HG03442 (cell line): ENCODE data around the gene LILRA2.
"Not testable (repeated sequence)": the region's sequence is repeated elsewhere in the genome, so short reads cannot be mapped to it uniquely, and the experiment has no call there.

Experiments
- ATAC-seq: cut with Tn5 transposase; IDR thresholded peaks from one replicate; pipeline ENCODE4 v1.9.1; 2021; ENCODE audit warnings: mild to moderate bottlenecking, moderate library complexity; ENCODE audit not compliant: unreplicated experiment

LILRA2 gene

GRCh38 chr19:54573330-54573872 lies at the start of gene LILRA2:
TSS of gene LILRA2 (plus strand) at chr19:54573790. CDS start at chr19:54573879, 89 bp downstream.
- no peak for ATAC-seq

DNA sequence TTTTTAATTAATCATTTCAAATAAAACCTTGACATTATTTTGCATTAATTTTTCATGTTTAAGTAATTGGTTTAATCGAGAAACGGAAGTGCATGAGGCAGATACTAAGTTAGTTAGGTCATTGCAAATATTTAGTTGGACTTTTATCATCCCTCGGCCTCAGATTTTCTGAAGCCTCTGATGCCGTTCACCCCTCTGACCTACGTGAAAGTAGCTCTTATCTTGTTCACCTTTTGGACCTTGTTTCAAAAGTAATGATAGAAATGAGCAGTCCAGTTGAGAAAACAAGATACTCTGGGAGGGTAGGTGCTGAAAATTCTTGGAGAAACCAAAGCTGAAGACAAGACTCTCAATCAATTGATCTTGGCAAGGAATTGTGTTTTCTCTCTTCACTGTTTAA lies 48.0 kb upstream of the LILRA2 start:
- no peak for ATAC-seq

DNA sequence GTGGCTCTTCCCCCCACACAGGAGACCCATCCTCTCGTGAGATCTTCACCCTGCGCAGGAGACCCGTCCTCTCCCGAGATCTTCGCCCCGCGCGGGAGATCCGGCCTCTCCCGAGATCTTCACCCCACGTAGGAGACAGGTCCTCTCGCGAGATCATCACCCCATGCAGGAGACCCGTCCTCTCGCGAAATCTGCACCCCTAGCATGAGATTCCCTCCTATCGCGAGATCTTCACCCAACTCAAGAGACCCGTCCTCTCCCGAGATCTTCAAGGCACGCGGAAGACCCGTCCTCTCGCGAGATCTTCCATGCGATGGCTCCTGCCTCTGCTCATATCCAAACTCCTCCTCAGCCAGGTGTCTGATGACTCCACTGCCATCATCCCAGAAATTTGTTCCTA lies 46.6 kb upstream of the LILRA2 start:
- ATAC-seq: no peak

GRCh38 chr19:54530866-54531265 lies 42.7 kb upstream of the LILRA2 start:
- no peak for ATAC-seq

DNA sequence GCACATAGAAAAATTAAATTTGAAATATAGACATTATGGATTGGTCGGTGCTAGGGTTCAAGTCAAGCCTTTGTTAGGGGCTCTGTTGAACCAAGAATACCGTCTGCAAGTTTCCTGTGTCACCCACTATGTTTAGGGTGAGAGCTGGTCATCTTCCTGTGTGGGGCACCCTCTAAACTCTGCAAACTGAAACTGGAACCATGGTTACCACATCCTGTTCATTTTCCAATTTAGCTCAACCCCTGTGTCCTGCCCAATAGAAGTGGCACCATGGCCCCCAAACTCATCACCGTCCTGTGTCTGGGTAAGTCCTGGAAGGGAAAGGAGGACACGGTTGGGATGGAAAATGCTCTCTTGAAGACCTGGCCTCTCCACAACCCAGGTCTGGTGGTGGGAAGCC lies 41.1 kb upstream of the LILRA2 start:
- ATAC-seq: peak; percentile 64

- ATAC-seq: no peak
These were observed 40.1 kb upstream of the LILRA2 start for GRCh38 chr19:54533476-54533875.

DNA sequence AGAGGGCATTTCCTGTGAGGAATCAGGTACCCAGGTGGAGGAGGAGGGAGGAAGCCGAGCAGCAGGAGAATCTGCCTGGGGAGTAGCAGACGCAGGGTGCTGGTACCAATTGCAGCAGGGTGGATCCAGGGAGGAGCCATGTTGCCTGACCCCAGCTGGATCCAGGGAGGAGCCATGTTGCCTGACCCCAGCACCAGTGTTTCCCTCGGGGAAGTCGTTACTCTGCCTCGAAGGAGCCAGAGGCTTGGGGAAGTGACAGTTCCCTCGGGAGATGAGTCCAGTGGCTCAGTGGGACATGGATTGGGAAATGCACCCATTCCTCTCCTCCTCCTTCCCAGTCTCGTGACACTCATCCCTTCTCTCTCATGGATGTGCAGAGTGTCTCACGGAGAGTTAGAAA lies 39.4 kb upstream of the LILRA2 start:
- no peak for ATAC-seq

DNA sequence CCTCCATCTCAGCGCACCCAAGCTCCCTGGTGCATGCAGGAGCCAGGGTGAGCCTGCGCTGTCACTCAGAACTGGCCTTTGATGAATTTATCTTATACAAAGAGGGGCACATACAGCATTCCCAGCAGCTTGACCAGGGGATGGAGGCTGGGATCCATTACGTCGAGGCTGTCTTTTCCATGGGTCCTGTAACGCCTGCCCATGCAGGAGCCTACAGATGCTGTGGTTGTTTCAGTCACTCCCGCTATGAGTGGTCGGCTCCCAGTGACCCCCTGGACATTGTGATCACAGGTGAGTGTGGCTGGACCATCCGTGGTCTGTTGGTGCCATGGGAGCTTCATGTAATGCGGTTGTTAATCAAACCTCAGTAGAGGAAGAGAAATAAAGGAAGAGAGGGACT lies 38.0 kb upstream of the LILRA2 start:
- ATAC-seq: no peak

- no peak for ATAC-seq
These were observed 36.6 kb upstream of the LILRA2 start for GRCh38 chr19:54536956-54537355.

DNA sequence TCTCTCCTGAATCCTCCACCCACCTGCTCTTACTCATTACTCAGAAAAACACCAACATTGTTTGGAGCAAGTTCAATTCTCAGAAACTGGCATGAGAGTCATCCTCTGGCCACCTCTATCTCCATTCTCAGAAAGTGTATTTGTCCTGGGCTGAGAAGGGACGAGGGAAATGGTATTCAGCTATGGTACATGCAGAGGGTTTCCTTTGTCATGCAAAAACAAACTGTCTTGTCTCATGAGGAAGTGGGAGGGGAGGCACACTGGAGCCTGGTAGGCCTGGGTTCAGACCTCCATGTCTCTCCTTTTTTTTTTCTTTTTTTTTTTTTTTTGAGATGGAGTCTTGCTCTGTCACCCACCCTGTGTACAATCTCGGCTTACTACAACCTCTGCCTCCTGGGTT lies 31.9 kb upstream of the LILRA2 start:
- ATAC-seq: no peak

- ATAC-seq: no peak
These were observed 24.8 kb upstream of the LILRA2 start for GRCh38 chr19:54548806-54549205.

GRCh38 chr19:54549224-54549623 lies 24.4 kb upstream of the LILRA2 start:
- no peak for ATAC-seq

DNA sequence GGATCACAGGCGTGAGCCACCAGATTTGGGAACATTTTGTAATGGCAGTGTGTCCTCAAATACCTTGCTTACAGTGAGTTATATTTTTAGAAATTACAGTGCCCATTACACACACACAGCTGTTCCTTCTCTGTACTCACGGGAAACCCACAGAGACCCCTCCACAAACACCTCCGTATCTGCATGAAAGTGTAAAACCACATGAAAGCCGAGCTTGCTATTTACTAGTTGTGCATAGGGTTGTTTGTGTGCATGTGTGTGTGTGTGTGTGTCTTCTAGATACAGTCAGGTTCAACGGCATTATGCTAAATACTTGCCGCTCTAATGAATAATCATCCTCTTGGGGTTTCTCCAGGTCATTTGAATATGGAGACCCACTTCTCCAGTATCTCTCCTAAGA lies 22.3 kb upstream of the LILRA2 start:
- no peak for ATAC-seq

- ATAC-seq: no peak
These were observed 21.4 kb upstream of the LILRA2 start for GRCh38 chr19:54551950-54552912.

GRCh38 chr19:54552913-54553310 lies 20.7 kb upstream of the LILRA2 start:
- ATAC-seq: no peak

DNA sequence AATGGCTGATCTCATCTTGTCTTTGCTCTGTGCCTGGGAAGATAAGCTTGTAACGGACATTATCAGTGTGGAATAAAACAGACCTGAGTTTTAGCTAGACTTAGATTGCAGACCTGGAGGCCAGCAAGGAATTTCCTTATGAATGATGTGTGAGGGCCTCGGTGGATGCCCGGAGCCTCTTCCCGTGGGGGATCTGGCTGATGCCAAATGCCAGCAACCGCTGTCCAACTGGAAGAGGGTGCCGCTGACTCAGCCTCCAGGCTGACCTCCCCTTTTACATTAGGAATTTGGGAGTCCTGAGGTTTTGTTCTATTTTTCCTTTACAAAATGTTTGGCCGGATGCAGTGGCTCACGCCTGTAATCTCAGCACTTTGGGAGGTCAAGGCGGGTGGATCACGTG lies 19.6 kb upstream of the LILRA2 start:
- no peak for ATAC-seq

DNA sequence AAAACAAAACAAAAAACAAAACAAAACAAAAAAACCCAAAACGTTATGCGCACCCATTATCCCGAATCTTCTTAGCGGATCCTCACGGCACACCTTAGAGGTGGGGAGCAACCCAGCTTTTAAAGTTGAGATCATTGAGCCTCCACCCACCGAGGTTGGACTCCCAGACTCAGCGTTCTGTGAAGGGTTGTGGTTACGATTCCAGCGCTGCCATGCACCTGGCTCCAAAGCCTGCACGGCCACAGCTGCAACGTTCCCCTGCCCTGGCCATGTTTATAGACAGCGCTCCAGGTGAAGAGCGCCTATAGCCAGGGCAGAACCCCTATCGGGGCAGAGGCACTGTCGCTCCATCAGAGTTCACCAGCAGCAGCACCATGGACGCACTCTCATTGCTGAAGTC lies 18.7 kb upstream of the LILRA2 start:
- no peak for ATAC-seq

DNA sequence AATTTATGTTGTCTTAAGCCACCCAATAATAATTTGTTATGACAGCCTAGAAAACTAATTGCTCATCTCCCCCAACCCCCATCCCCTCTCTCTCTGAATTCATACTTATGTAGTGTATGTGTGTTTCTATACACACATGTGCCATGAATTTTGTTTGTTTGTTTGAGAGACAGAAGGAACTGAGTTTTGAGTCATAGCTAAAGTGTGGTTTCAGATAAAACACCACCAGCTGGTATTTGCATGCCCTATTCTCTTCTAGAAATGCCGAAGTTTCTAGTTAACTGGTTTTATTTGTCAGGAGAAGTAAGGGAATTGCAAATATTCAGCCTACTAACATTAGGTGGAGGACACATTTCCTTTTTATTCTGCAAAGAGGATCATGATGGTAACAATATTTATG lies 17.4 kb upstream of the LILRA2 start:
- no peak for ATAC-seq

- ATAC-seq: no peak
These were observed 15.3 kb upstream of the LILRA2 start for GRCh38 chr19:54558339-54558738.

DNA sequence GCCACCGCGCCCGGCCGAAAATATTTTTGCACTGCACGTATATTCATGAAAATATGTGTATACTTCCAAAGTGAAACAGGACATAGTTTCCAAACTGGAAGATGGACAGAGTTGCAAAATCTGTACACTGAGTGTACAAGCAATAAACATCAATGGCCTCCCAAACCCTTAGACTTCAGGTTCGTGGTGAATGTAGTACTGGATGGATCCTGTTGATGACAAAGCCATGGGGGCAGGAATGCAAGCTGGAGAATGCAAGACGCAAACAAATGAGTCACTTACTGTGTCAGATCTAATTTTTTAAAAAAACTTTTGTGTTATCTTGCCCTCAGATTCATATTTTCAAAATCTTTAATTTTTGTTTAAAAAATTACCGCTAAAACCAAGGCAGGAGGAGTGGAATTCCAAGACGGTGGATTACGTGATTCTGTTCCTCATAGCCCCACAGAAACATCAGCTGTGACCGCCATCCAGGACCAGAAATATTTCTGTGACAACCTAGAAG lies 12.7 kb upstream of the LILRA2 start:
- no peak for ATAC-seq

DNA sequence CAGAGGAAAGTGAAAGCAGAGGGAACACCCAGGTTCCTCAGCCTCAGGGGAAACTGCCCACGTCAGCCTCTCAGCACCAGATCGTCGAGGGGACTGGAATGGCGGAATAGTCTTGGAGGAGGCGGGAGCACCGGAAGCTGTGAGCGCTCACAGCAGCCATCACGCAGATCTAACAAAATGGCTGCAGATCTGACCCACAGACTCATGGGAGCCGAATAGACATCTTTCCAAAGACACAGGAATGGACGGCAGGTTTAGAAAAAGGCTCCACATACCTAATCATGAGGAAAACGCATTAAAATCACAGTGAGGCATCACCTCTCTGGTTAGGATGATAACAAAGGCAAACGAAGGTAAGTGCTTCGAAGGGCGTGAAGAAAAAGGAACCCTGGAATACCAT lies 11.8 kb upstream of the LILRA2 start:
- ATAC-seq: no peak

- not testable (repeated sequence) for ATAC-seq
These were observed 10.4 kb upstream of the LILRA2 start for GRCh38 chr19:54563206-54563605.
